GM10266 (cell line): ENCODE data around the gene HMMR.
"Not testable (repeated sequence)": the region's sequence is repeated elsewhere in the genome, so short reads cannot be mapped to it uniquely, and the experiment has no call there.

ENCODE experiments used
- DNase-seq: peaks from one replicate; pipeline ENCODE4 v3.0.0; 2012; ENCODE audit errors: extremely low spot score
- CTCF ChIP-seq: IDR thresholded peaks from 2 replicates; pipeline ENCODE4 v1.5.1; 2012; ENCODE audit warnings: mild to moderate bottlenecking, low read depth; ENCODE audit not compliant: control insufficient read depth, insufficient read depth; ENCODE audit errors: missing control alignments

Gene HMMR

GRCh38 chr5:163448491-163448890 is 11.9 kb upstream of the HMMR start:
- TF ChIP-seq CTCF: no peak
- DNase-seq: no peak

- TF ChIP-seq CTCF: no peak
- no peak for DNase-seq
Observed at GRCh38 chr5:163451489-163451888, 8.9 kb upstream of the HMMR start.

DNA sequence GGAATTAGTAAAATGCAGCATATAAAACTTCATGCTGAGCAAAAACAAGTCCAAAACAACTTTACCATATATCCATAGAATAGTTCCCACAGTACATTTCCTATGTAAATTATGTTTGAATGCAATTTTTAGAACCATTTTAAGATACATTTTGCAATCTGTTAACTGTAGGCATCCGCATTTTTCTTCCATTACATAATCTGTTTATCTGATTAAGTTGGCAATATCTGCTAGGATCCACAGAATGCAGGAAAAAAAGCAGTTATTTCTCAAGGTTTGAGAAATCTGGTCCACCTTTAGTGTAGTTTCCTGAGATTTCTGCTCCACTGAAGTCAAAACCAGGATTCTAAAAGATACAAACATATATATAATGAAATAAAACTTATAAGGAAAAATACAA is 6.7 kb upstream of the HMMR start:
- no peak for TF ChIP-seq CTCF
- DNase-seq: no peak

DNA sequence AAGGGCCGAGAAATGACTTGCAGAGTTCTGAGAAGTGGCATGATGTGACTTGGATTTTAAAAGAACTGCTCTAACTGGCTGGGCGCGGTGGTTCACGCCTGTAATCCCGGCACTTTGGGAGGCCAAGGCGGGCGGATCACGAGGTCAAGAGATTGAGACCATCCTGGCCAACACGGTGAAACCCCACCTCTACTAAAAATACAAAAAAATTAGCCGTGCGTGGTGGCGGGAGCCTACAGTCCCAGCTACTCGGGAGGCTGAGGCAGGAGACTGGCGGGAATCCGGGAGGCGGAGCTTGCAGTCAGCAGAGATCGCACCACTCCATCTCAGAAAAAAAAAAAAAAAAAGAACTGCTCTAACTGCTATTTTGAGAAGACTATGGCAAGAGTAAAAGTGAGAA is 5.0 kb upstream of the HMMR start:
- not testable (repeated sequence) for DNase-seq

DNA sequence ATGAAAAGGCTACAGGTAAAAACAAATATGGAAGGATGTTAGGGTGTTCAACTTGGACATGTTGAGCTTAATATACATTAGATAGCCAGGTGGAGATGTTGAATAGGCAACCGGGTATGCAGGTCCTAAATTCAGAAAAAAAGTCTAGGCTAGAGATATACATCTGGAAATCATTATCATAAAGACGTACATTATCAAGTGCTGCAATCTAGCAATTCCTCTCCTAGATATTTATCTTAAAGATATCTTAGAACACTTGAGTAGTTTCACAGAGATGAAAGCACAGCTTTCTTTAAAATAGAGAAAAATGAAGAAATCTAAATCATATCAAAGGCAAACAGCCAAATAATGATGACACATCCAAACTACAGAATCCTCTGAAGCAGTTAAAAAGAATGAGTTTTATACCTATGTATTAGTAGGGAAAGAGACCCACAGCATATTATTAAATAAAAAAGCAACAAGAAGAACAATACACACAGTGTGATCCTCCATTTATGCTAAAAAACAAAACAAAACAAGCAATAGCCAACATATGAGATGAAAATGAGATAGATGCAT is 4.3 kb upstream of the HMMR start:
- no peak for DNase-seq
- TF ChIP-seq CTCF: no peak

- DNase-seq: no peak
- no peak for TF ChIP-seq CTCF
Observed at GRCh38 chr5:163456840-163457239, 3.6 kb upstream of the HMMR start.

DNA sequence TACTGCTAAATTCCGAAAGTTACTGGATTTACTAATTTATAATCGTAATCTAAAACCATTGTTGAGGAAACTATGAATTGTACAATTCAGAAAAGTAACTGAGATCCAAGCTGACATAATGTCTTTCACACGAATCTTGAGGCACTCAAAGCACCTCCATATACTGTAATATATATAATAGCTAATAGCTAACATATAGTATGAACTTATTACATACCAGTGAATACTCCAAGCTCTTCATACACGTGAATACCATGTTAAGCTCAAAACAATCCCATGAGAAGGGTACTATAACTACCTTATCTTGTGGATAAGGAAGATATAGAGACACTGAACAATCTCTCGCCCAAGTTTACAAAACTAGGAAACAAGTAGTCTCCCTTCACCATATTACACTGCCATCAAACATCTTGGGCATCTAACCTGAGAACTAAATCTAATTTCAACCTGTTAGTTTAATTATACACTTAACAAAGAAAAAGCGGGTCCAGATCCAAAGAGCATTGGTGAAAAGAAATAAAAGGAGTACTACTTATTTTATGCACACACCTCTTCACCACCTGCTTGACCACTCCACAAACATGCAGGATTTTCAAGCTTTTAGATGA is 1.6 kb upstream of the HMMR start:
- DNase-seq: no peak
- TF ChIP-seq CTCF: no peak

GRCh38 chr5:163459462-163459818 is 992 bp upstream of the HMMR start:
- DNase-seq: no peak
- TF ChIP-seq CTCF: no peak
